Colonic mucosa (tissue), 4 donors: ENCODE data around the gene KCND3. TPM values are rescaled to one million over a fixed set of nuclear protein-coding genes. Genes with fewer than 3 reads are reported as not detected.

Source experiments
- DNase-seq: peaks from one replicate; pipeline ENCODE4 v3.0.0-alpha.2; 2020
- H3K27ac ChIP-seq: fragments of 200-600 bp; one replicate; pipeline ENCODE4 v1.8.0; 2021
- H3K27me3 ChIP-seq: fragments of 200-600 bp; one replicate; pipeline ENCODE4 v1.8.0; 2021
- H3K36me3 ChIP-seq: fragments of 200-600 bp; one replicate; pipeline ENCODE4 v1.8.0; 2021
- H3K4me1 ChIP-seq: fragments of 200-600 bp; one replicate; pipeline ENCODE4 v1.8.0; 2021; ENCODE audit warnings: mild to moderate bottlenecking
- H3K4me3 ChIP-seq: fragments of 200-600 bp; one replicate; pipeline ENCODE4 v1.8.0; 2021
- H3K9ac ChIP-seq, 2 donors: one replicate each; pipeline ENCODE4 v1.7.0; 2013; ENCODE audit warnings: control low read depth in 2 of 2, low read depth in 2 of 2, low read length in 2 of 2
- H3K9me3 ChIP-seq: fragments of 200-600 bp; one replicate; pipeline ENCODE4 v1.8.0; 2021
- CTCF ChIP-seq: fragments of 200-600 bp; IDR thresholded peaks from one replicate; pipeline ENCODE4 v1.8.0; 2022; ENCODE audit warnings: antibody characterized with exemption, mild to moderate bottlenecking
- intact Hi-C: fragments of 100-400 bp; cut with DNase I; formaldehyde crosslinking; loops from one replicate; pipeline ENCODE4 v1.14.1; 2022
- total RNA-seq, 2 donors: library from RNA; stranded (reverse); fragmentation: NEBNext Ultra II Directional in 1 of 2; extraction: Animal tissue kit (Norgen Biotek cat#: 25700) in 1 of 2; gene quantifications; one replicate each; pipeline ENCODE4 v1.2.1, GENCODE V29; 2021
- donor health status: healthy.
- donor health status: DM: no; HTN: no; CAD: no.
- donor health status: DM: no; HTN: no; CAD: no.

Gene KCND3
- total RNA-seq, 2 donors from 2014 or later = 0.94 to 3.5 TPM

GRCh38 chr1:111976332-111976731, 13.1 kb downstream of the KCND3 start:
- no peak overlapping the region for H3K27ac ChIP-seq
- no peak for DNase-seq
- TF ChIP-seq CTCF = no peak
- no peak overlapping the region for H3K9ac ChIP-seq
- H3K4me3 ChIP-seq = no peak overlapping the region
- H3K9me3 ChIP-seq = no peaks in the 10 kb centered on the region
- no peaks in the 10 kb centered on the region for H3K4me1 ChIP-seq
- H3K36me3 ChIP-seq = no peaks in the 10 kb centered on the region
- no peaks in the 10 kb centered on the region for H3K27me3 ChIP-seq
- intact Hi-C loops = no loop called here

- H3K27me3 ChIP-seq = no peaks in the 10 kb centered on the region
- DNase-seq = no peak
- H3K4me3 ChIP-seq = no peak overlapping the region
- H3K4me1 ChIP-seq = no peaks in the 10 kb centered on the region
- intact Hi-C loops = no loop called here
- H3K36me3 ChIP-seq = no peaks in the 10 kb centered on the region
- H3K9me3 ChIP-seq = no peaks in the 10 kb centered on the region
- no peak for TF ChIP-seq CTCF
- no peak overlapping the region for H3K27ac ChIP-seq
- no peak overlapping the region for H3K9ac ChIP-seq
Measured at GRCh38 chr1:111973150-111973790, 16.2 kb downstream of the KCND3 start.

- intact Hi-C loops = no loop called here
- no peaks in the 10 kb centered on the region for H3K36me3 ChIP-seq
- H3K4me1 ChIP-seq = no peaks in the 10 kb centered on the region
- H3K4me3 ChIP-seq = no peak overlapping the region
- no peaks in the 10 kb centered on the region for H3K9me3 ChIP-seq
- no peak overlapping the region for H3K9ac ChIP-seq
- no peaks in the 10 kb centered on the region for H3K27me3 ChIP-seq
- TF ChIP-seq CTCF = no peak
- no peak overlapping the region for H3K27ac ChIP-seq
- no peak for DNase-seq
Measured at GRCh38 chr1:111971396-111971795, 18.1 kb downstream of the KCND3 start.

- Histone ChIP-seq H3K36me3 (no peaks in the 10 kb centered on the region), H3K4me3 (no peak overlapping the region), H3K4me1 (no peaks in the 10 kb centered on the region), H3K27me3 (no peaks in the 10 kb centered on the region), H3K9me3 (no peaks in the 10 kb centered on the region), H3K9ac (no peak overlapping the region), H3K27ac (no peak overlapping the region)
- no peak for DNase-seq
- intact Hi-C loops = no loop called here
- TF ChIP-seq CTCF = no peak
Measured at GRCh38 chr1:111968511-111968910, 21.0 kb downstream of the KCND3 start.

DNA sequence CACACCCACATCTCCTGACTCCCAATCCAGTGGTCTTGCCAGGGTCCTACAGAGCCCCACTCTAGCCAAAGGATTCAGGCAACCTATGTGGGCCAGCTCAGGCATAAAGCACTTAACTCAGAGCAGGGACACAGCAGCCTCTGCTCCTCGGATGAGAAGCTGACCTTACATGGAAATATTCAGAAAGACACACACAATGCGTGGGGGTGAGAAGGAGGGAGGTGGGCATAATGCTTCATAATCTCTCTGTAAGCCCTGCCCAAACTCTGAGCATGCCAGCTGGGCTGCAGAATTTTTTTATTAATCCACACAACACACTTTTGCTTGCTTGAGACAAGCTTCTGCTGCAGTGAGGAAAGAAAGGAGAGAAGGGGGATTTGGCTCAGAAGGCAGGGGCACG, 21.6 kb downstream of the KCND3 start:
- Histone ChIP-seq H3K9ac (no peak overlapping the region), H3K36me3 (no peaks in the 10 kb centered on the region), H3K27me3 (no peaks in the 10 kb centered on the region), H3K9me3 (no peaks in the 10 kb centered on the region), H3K4me3 (no peak overlapping the region), H3K27ac (no peak overlapping the region), H3K4me1 (no peaks in the 10 kb centered on the region)
- DNase-seq = no peak
- intact Hi-C loops = no loop called here
- no peak for TF ChIP-seq CTCF
